ENCODE measurements around the gene ARAP1. TPM values are rescaled to one million over a fixed set of nuclear protein-coding genes. Genes with fewer than 3 reads are reported as not detected.

The ARAP1 gene
- total RNA-seq, 1 donor from 2014 or later: 139 TPM

DNA sequence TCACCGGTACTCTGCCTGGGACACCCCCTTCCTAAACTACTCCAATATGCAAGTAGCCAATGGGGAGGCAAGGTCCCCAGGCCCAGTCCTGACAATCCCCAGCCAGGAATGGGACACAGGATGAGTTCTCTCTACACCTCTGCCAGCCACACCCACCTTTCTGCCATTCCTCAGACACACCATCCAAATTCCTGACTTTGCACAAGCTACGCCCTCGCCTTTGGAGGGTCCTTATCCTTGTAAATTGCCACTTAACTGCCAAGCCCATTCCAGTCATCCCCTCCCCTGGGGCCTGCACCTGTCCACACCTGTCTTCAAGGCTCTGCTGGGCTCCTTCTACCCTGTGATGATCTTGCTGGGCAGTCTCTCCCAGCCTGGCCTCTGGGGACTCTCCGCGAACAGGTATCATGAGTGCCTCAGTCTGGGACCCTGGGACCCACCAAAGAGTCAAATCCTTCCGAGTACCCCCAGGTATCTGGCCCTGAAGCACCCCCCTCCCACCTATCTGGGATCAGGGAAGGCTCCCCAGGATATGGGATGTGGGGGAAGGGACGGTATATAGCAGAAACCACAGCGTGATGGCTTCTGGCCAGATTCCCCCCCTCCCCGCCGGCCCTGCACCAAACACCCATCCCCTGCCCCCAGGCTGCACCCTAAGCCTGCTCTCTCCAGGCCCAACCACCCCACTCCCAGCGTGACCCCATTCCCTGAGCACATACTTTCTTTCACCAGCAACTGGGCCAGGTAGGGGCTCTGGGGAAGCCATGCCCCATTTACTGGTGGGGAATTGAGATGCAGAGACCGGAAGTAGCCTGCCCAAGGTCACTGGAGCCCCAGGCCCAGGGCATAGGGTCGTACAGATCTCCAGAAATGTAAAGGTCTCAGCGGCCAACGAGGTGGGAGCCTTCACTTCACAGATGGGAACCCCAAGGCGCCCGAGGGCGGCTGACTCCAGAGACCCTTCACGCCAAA, 806 bp downstream of the ARAP1 start:
- no peak for ATAC-seq (ENCODE audit: low read depth)
- intact Hi-C loops (cut with micrococcal nuclease): loop anchor here (1.0 to 2.0 kb wide), 6 partner anchors 7 to 63 kb away; partner anchors contain the start of gene ATG16L2
- no peaks in the 10 kb centered on the region for H3K9me3 Mint-ChIP-seq
- H3K36me3 Mint-ChIP-seq (ENCODE audit: low read depth): peaks cover 19% of the 10 kb centered on the region
- DNase-seq: no peak
- TF ChIP-seq, protein P1, sequence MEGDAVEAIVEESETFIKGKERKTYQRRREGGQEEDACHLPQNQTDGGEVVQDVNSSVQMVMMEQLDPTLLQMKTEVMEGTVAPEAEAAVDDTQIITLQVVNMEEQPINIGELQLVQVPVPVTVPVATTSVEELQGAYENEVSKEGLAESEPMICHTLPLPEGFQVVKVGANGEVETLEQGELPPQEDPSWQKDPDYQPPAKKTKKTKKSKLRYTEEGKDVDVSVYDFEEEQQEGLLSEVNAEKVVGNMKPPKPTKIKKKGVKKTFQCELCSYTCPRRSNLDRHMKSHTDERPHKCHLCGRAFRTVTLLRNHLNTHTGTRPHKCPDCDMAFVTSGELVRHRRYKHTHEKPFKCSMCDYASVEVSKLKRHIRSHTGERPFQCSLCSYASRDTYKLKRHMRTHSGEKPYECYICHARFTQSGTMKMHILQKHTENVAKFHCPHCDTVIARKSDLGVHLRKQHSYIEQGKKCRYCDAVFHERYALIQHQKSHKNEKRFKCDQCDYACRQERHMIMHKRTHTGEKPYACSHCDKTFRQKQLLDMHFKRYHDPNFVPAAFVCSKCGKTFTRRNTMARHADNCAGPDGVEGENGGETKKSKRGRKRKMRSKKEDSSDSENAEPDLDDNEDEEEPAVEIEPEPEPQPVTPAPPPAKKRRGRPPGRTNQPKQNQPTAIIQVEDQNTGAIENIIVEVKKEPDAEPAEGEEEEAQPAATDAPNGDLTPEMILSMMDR (IDR thresholded peaks at IDR 0.05): no peak
- H3K27ac Mint-ChIP-seq: peak overlapping the region; percentile 84
- no peaks in the 10 kb centered on the region for H3K27me3 Mint-ChIP-seq
- peaks cover 61% of the 10 kb centered on the region for H3K4me1 Mint-ChIP-seq
- CTCF ChIA-PET: interaction anchor here (1.1 to 2.3 kb wide), 2 partner anchors 26 to 41 kb away, joined by 3 to 10 read pairs; no protein-coding TSS in a partner anchor
- POLR2A ChIA-PET: interaction anchor here (0.5 to 2.3 kb wide), 8 partner anchors 9 to 404 kb away, joined by 3 to 14 read pairs (median 4); no protein-coding TSS in a partner anchor
- H3K4me3 Mint-ChIP-seq: peak overlapping the region; percentile 91

- Mint-ChIP-seq H3K4me3 (peak overlapping the region; percentile 91), H3K9me3 (no peaks in the 10 kb centered on the region), H3K27ac (peak overlapping the region; percentile 84), H3K36me3 (ENCODE audit: low read depth) (peaks cover 14% of the 10 kb centered on the region), H3K4me1 (peaks cover 68% of the 10 kb centered on the region), H3K27me3 (no peaks in the 10 kb centered on the region)
- TF ChIP-seq, protein P1 (IDR thresholded peaks at IDR 0.05): no peak
- intact Hi-C loops (cut with micrococcal nuclease): no loop called here
- POLR2A ChIA-PET: interaction anchor here (0.5 to 2.3 kb wide), 10 partner anchors 10 to 405 kb away, joined by 3 to 14 read pairs (median 4); no protein-coding TSS in a partner anchor
- ATAC-seq (ENCODE audit: low read depth): no peak
- CTCF ChIA-PET: interaction anchor here (1.1 to 2.3 kb wide), 2 partner anchors 25 to 42 kb away, joined by 3 to 10 read pairs; no protein-coding TSS in a partner anchor
- DNase-seq: no peak
Measured at GRCh38 chr11:72750556-72751115, 1.6 kb downstream of the ARAP1 start.

DNA sequence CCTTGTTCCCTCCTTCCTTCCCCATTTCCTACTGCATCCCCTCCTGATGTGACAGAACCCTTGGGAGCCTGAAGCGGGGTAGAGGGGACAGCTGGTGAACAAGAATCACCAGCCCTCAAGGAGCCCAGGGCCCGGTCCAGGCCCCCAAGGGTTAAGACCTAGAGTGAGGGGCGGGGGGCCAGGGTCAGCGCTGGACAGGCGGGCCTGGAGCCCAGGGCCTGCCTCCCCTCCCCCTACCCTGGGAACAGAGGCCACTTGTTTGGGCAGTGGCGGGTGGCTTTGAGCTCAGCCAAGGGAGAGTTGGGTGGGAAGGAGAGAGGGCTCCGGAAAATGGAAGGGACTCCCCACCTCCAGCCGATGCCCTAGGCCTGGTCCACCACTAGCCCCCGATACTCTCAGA, 2.1 kb downstream of the ARAP1 start:
- no peak for DNase-seq
- TF ChIP-seq, protein P1 (IDR thresholded peaks at IDR 0.05): no peak
- H3K9me3 Mint-ChIP-seq: no peaks in the 10 kb centered on the region
- no peaks in the 10 kb centered on the region for H3K27me3 Mint-ChIP-seq
- H3K27ac Mint-ChIP-seq: peak overlapping the region; percentile 73
- ChIA-PET CTCF (interaction anchor here (1.1 to 2.3 kb wide), 2 partner anchors 25 to 42 kb away, joined by 3 to 10 read pairs; no protein-coding TSS in a partner anchor), POLR2A (interaction anchor here (0.5 to 2.3 kb wide), 8 partner anchors 10 to 548 kb away, joined by 3 to 14 read pairs (median 3); no protein-coding TSS in a partner anchor)
- H3K4me3 Mint-ChIP-seq: no peak overlapping the region
- H3K36me3 Mint-ChIP-seq (ENCODE audit: low read depth): peaks cover 14% of the 10 kb centered on the region
- no peak for ATAC-seq (ENCODE audit: low read depth)
- intact Hi-C loops (cut with micrococcal nuclease): no loop called here
- H3K4me1 Mint-ChIP-seq: peaks cover 72% of the 10 kb centered on the region

GRCh38 chr11:72747289-72747855, 4.8 kb downstream of the ARAP1 start:
- H3K4me1 Mint-ChIP-seq: peaks cover 86% of the 10 kb centered on the region
- no peak for ATAC-seq (ENCODE audit: low read depth)
- peaks cover 14% of the 10 kb centered on the region for H3K36me3 Mint-ChIP-seq (ENCODE audit: low read depth)
- intact Hi-C loops (cut with micrococcal nuclease): no loop called here
- TF ChIP-seq, protein P1 (IDR thresholded peaks at IDR 0.05): no peak
- H3K27me3 Mint-ChIP-seq: no peaks in the 10 kb centered on the region
- H3K9me3 Mint-ChIP-seq: no peaks in the 10 kb centered on the region
- peak overlapping the region; percentile 66 for H3K27ac Mint-ChIP-seq
- POLR2A ChIA-PET: interaction anchor here (0.6 to 1.2 kb wide), 2 partner anchors 40 to 47 kb away, joined by 3 to 5 read pairs; no protein-coding TSS in a partner anchor
- H3K4me3 Mint-ChIP-seq: no peak overlapping the region
- DNase-seq: no peak
- CTCF ChIA-PET: interaction anchor here (0.8 to 1.1 kb wide), 2 partner anchors 21 to 276 kb away, joined by 3 to 4 read pairs; no protein-coding TSS in a partner anchor
